H1 (cell line): Measurements from ENCODE around the gene HYLS1. TPM values are rescaled to one million over a fixed set of nuclear protein-coding genes. Genes with fewer than 3 reads are reported as not detected.

Experiments used
- MAFK ChIP-seq: IDR thresholded peaks from 2 replicates; pipeline ENCODE4 v1.6.1; 2012; ENCODE audit warnings: low read depth, mild to moderate bottlenecking, improper control_type of control experiment, low read length
- RAD21 ChIP-seq, 2 experiments: IDR thresholded peaks in 1 of 2; conservative IDR thresholded peaks in 1 of 2; 2 replicates each; pipeline ENCODE4 v1.6.1; 2011; ENCODE audit warnings: low read depth in 2 of 2, low read length in 2 of 2, improper control_type of control experiment in 1 of 2, inconsistent platforms in 1 of 2, mild to moderate bottlenecking in 1 of 2, moderate library complexity in 1 of 2
- TCF12 ChIP-seq: IDR thresholded peaks from 2 replicates; pipeline ENCODE4 v1.6.1; 2011; ENCODE audit warnings: low read depth, mild to moderate bottlenecking, low read length
- TEAD4 ChIP-seq: IDR thresholded peaks from 2 replicates; pipeline ENCODE4 v1.6.1; 2012; ENCODE audit warnings: low read depth, low read length, inconsistent platforms, mixed read lengths
- YY1 ChIP-seq: IDR thresholded peaks from 2 replicates; pipeline ENCODE4 v1.6.1; 2011; ENCODE audit warnings: low read depth, mild to moderate bottlenecking, low read length
- polyA plus RNA-seq, 7 experiments: library from polyadenylated mRNA; depleted of rRNA in 3 of 7; stranded (reverse) in 5 of 7; unstranded in 2 of 7; fragments of >200 nt in 5 of 7; fragments of 200-250 nt in 2 of 7; gene quantifications; 1 replicate in 5 of 7; 2 replicates in 1 of 7; 4 replicates in 1 of 7; pipeline versions ENCODE4 v1.2.1 to v1.2.3, GENCODE V29; 2011 to 2013; ENCODE audit warnings: missing spikeins in 2 of 7, mixed read lengths in 2 of 7
- total RNA-seq: library from RNA; stranded (reverse); fragmentation: NEBNext Ultra II Directional; extraction: Animal tissue kit (Norgen Biotek cat#: 25700); gene quantifications from 2 replicates; pipeline ENCODE4 v1.2.1, GENCODE V29; 2021
- TF ChIP-seq, protein P1 (sequence below): fragments of 300-600 bp; sonication (generic); IDR thresholded peaks from 2 replicates; pipeline ENCODE4 v1.7.1; 2012; ENCODE audit warnings: low read length, moderate library complexity, mild to moderate bottlenecking, inconsistent platforms; ENCODE audit not compliant: insufficient replicate concordance

Gene HYLS1
- total and polyA plus RNA-seq, 2 of the 8 experiments (the other 6 are each of a cell fraction or from before 2014, with no cell fraction given), result 5.1 to 11.6 TPM

DNA sequence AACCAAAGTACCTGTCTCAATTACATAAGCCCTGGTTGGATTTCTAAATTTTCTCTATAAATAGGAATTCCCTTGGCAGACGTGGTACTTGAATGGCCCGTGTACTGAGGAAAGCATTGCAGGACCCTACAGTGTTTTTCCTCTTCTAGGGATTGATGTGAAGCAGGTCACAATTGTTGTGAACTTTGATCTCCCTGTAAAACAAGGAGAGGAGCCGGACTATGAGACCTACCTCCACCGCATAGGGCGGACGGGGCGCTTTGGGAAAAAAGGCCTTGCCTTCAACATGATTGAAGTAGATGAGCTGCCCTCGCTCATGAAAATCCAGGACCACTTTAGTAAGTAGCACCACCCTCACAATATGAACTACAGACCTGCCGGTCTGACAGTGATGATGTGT lies 33.6 kb downstream of the HYLS1 start (continued):
- TF ChIP-seq, protein P1, sequence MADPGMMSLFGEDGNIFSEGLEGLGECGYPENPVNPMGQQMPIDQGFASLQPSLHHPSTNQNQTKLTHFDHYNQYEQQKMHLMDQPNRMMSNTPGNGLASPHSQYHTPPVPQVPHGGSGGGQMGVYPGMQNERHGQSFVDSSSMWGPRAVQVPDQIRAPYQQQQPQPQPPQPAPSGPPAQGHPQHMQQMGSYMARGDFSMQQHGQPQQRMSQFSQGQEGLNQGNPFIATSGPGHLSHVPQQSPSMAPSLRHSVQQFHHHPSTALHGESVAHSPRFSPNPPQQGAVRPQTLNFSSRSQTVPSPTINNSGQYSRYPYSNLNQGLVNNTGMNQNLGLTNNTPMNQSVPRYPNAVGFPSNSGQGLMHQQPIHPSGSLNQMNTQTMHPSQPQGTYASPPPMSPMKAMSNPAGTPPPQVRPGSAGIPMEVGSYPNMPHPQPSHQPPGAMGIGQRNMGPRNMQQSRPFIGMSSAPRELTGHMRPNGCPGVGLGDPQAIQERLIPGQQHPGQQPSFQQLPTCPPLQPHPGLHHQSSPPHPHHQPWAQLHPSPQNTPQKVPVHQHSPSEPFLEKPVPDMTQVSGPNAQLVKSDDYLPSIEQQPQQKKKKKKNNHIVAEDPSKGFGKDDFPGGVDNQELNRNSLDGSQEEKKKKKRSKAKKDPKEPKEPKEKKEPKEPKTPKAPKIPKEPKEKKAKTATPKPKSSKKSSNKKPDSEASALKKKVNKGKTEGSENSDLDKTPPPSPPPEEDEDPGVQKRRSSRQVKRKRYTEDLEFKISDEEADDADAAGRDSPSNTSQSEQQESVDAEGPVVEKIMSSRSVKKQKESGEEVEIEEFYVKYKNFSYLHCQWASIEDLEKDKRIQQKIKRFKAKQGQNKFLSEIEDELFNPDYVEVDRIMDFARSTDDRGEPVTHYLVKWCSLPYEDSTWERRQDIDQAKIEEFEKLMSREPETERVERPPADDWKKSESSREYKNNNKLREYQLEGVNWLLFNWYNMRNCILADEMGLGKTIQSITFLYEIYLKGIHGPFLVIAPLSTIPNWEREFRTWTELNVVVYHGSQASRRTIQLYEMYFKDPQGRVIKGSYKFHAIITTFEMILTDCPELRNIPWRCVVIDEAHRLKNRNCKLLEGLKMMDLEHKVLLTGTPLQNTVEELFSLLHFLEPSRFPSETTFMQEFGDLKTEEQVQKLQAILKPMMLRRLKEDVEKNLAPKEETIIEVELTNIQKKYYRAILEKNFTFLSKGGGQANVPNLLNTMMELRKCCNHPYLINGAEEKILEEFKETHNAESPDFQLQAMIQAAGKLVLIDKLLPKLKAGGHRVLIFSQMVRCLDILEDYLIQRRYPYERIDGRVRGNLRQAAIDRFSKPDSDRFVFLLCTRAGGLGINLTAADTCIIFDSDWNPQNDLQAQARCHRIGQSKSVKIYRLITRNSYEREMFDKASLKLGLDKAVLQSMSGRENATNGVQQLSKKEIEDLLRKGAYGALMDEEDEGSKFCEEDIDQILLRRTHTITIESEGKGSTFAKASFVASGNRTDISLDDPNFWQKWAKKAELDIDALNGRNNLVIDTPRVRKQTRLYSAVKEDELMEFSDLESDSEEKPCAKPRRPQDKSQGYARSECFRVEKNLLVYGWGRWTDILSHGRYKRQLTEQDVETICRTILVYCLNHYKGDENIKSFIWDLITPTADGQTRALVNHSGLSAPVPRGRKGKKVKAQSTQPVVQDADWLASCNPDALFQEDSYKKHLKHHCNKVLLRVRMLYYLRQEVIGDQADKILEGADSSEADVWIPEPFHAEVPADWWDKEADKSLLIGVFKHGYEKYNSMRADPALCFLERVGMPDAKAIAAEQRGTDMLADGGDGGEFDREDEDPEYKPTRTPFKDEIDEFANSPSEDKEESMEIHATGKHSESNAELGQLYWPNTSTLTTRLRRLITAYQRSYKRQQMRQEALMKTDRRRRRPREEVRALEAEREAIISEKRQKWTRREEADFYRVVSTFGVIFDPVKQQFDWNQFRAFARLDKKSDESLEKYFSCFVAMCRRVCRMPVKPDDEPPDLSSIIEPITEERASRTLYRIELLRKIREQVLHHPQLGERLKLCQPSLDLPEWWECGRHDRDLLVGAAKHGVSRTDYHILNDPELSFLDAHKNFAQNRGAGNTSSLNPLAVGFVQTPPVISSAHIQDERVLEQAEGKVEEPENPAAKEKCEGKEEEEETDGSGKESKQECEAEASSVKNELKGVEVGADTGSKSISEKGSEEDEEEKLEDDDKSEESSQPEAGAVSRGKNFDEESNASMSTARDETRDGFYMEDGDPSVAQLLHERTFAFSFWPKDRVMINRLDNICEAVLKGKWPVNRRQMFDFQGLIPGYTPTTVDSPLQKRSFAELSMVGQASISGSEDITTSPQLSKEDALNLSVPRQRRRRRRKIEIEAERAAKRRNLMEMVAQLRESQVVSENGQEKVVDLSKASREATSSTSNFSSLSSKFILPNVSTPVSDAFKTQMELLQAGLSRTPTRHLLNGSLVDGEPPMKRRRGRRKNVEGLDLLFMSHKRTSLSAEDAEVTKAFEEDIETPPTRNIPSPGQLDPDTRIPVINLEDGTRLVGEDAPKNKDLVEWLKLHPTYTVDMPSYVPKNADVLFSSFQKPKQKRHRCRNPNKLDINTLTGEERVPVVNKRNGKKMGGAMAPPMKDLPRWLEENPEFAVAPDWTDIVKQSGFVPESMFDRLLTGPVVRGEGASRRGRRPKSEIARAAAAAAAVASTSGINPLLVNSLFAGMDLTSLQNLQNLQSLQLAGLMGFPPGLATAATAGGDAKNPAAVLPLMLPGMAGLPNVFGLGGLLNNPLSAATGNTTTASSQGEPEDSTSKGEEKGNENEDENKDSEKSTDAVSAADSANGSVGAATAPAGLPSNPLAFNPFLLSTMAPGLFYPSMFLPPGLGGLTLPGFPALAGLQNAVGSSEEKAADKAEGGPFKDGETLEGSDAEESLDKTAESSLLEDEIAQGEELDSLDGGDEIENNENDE, result no peak
- TF ChIP-seq YY1, result no peak
- TF ChIP-seq MAFK, result no peak
- TF ChIP-seq TEAD4, result no peak
- no peak for TF ChIP-seq RAD21 (IDR thresholded peaks at IDR 0.05 in 1 of 2, conservative IDR thresholded peaks at IDR 0.05 in 1 of 2; ENCODE audit: low read depth in 2 of 2, low read length in 2 of 2)
- no peak for TF ChIP-seq TCF12
